ENCODE results near the gene CLDN18. TPM values are rescaled to one million over a fixed set of nuclear protein-coding genes. Genes with fewer than 3 reads are reported as not detected.

CLDN18 gene
- total and polyA plus RNA-seq, 2 experiments from 2014 or later = 0.19 TPM; not detected in 1

DNA sequence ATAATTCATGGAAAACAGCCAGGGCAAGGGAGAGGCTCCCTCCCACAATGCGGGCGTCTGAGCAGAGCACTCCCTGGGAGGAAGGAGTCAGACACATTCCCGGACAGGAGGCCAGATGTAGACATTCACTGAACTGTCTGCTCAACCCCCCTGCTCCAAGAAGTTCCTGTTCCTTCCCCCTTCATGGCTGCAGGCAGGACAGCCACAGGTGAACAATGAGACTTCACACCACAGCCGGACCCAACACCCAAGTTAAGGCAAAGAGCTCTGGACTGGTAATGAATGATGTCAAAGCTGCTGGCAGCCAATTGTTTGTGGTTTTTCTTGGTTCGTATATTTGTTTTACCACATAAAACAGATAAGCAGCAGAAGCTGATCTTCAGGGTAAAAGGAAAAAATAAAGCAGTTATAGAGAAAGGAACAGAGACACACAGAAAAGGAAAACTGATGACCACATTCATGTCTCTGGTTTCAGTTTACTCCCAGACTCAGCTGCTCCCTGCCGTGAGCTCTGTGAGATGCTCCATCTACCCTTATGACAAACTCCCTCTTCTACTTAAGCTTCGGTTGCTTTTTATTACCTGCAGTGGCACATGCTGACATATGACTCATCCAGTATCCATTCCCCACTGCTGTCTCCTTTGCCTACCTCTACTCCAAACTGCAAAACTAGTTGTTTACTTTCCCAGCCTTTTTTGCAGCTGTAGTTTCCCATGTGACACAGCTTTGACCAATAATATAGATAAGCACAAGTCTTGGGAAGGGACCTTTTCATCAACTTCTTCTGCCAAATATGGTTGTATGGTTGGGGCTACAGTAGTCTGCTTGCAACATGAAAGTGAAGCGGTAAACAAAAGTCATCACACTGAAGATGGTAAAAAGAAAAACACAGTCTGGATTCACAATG lies 72.4 kb downstream of the CLDN18 start:
- no peak for TF ChIP-seq STAT1 (IDR thresholded peaks at IDR 0.05; ENCODE audit: unreplicated experiment)
- TF ChIP-seq, protein P1, sequence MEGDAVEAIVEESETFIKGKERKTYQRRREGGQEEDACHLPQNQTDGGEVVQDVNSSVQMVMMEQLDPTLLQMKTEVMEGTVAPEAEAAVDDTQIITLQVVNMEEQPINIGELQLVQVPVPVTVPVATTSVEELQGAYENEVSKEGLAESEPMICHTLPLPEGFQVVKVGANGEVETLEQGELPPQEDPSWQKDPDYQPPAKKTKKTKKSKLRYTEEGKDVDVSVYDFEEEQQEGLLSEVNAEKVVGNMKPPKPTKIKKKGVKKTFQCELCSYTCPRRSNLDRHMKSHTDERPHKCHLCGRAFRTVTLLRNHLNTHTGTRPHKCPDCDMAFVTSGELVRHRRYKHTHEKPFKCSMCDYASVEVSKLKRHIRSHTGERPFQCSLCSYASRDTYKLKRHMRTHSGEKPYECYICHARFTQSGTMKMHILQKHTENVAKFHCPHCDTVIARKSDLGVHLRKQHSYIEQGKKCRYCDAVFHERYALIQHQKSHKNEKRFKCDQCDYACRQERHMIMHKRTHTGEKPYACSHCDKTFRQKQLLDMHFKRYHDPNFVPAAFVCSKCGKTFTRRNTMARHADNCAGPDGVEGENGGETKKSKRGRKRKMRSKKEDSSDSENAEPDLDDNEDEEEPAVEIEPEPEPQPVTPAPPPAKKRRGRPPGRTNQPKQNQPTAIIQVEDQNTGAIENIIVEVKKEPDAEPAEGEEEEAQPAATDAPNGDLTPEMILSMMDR (conservative IDR thresholded peaks at IDR 0.05; ENCODE audit: low read depth in 2 of 2) = no peak
- TF ChIP-seq ZNF331 (CRISPR knock-in tag; IDR thresholded peaks at IDR 0.05; ENCODE audit: low read depth) = no peak
- no peak for TF ChIP-seq EZH2 (IDR thresholded peaks at IDR 0.05; ENCODE audit: low read depth, unreplicated experiment)
- no peak for TF ChIP-seq EZH2phosphoT487 (IDR thresholded peaks at IDR 0.05; ENCODE audit: unreplicated experiment)
- no peak for TF ChIP-seq CREB1 (CRISPR knock-in tag; IDR thresholded peaks at IDR 0.05; ENCODE audit: low read depth)
- TF ChIP-seq, protein P2, sequence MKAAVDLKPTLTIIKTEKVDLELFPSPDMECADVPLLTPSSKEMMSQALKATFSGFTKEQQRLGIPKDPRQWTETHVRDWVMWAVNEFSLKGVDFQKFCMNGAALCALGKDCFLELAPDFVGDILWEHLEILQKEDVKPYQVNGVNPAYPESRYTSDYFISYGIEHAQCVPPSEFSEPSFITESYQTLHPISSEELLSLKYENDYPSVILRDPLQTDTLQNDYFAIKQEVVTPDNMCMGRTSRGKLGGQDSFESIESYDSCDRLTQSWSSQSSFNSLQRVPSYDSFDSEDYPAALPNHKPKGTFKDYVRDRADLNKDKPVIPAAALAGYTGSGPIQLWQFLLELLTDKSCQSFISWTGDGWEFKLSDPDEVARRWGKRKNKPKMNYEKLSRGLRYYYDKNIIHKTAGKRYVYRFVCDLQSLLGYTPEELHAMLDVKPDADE (IDR thresholded peaks at IDR 0.05) = no peak
- TF ChIP-seq JUNB (IDR thresholded peaks at IDR 0.05; ENCODE audit: unreplicated experiment) = no peak
- TF ChIP-seq, protein P3, sequence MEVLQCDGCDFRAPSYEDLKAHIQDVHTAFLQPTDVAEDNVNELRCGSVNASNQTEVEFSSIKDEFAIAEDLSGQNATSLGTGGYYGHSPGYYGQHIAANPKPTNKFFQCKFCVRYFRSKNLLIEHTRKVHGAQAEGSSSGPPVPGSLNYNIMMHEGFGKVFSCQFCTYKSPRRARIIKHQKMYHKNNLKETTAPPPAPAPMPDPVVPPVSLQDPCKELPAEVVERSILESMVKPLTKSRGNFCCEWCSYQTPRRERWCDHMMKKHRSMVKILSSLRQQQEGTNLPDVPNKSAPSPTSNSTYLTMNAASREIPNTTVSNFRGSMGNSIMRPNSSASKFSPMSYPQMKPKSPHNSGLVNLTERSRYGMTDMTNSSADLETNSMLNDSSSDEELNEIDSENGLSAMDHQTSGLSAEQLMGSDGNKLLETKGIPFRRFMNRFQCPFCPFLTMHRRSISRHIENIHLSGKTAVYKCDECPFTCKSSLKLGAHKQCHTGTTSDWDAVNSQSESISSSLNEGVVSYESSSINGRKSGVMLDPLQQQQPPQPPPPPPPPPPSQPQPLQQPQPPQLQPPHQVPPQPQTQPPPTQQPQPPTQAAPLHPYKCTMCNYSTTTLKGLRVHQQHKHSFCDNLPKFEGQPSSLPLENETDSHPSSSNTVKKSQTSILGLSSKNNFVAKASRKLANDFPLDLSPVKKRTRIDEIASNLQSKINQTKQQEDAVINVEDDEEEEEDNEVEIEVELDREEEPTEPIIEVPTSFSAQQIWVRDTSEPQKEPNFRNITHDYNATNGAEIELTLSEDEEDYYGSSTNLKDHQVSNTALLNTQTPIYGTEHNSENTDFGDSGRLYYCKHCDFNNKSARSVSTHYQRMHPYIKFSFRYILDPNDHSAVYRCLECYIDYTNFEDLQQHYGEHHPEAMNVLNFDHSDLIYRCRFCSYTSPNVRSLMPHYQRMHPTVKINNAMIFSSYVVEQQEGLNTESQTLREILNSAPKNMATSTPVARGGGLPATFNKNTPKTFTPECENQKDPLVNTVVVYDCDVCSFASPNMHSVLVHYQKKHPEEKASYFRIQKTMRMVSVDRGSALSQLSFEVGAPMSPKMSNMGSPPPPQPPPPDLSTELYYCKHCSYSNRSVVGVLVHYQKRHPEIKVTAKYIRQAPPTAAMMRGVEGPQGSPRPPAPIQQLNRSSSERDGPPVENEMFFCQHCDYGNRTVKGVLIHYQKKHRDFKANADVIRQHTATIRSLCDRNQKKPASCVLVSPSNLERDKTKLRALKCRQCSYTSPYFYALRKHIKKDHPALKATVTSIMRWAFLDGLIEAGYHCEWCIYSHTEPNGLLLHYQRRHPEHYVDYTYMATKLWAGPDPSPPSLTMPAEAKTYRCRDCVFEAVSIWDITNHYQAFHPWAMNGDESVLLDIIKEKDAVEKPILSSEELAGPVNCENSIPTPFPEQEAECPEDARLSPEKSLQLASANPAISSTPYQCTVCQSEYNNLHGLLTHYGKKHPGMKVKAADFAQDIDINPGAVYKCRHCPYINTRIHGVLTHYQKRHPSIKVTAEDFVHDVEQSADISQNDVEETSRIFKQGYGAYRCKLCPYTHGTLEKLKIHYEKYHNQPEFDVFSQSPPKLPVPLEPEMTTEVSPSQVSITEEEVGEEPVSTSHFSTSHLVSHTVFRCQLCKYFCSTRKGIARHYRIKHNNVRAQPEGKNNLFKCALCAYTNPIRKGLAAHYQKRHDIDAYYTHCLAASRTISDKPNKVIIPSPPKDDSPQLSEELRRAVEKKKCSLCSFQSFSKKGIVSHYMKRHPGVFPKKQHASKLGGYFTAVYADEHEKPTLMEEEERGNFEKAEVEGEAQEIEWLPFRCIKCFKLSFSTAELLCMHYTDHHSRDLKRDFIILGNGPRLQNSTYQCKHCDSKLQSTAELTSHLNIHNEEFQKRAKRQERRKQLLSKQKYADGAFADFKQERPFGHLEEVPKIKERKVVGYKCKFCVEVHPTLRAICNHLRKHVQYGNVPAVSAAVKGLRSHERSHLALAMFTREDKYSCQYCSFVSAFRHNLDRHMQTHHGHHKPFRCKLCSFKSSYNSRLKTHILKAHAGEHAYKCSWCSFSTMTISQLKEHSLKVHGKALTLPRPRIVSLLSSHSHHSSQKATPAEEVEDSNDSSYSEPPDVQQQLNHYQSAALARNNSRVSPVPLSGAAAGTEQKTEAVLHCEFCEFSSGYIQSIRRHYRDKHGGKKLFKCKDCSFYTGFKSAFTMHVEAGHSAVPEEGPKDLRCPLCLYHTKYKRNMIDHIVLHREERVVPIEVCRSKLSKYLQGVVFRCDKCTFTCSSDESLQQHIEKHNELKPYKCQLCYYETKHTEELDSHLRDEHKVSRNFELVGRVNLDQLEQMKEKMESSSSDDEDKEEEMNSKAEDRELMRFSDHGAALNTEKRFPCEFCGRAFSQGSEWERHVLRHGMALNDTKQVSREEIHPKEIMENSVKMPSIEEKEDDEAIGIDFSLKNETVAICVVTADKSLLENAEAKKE (CRISPR knock-in tag; IDR thresholded peaks at IDR 0.05) = no peak
- no peak for TF ChIP-seq NANOG (IDR thresholded peaks at IDR 0.05; ENCODE audit: borderline replicate concordance)
- TF ChIP-seq, protein P4, sequence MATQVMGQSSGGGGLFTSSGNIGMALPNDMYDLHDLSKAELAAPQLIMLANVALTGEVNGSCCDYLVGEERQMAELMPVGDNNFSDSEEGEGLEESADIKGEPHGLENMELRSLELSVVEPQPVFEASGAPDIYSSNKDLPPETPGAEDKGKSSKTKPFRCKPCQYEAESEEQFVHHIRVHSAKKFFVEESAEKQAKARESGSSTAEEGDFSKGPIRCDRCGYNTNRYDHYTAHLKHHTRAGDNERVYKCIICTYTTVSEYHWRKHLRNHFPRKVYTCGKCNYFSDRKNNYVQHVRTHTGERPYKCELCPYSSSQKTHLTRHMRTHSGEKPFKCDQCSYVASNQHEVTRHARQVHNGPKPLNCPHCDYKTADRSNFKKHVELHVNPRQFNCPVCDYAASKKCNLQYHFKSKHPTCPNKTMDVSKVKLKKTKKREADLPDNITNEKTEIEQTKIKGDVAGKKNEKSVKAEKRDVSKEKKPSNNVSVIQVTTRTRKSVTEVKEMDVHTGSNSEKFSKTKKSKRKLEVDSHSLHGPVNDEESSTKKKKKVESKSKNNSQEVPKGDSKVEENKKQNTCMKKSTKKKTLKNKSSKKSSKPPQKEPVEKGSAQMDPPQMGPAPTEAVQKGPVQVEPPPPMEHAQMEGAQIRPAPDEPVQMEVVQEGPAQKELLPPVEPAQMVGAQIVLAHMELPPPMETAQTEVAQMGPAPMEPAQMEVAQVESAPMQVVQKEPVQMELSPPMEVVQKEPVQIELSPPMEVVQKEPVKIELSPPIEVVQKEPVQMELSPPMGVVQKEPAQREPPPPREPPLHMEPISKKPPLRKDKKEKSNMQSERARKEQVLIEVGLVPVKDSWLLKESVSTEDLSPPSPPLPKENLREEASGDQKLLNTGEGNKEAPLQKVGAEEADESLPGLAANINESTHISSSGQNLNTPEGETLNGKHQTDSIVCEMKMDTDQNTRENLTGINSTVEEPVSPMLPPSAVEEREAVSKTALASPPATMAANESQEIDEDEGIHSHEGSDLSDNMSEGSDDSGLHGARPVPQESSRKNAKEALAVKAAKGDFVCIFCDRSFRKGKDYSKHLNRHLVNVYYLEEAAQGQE (IDR thresholded peaks at IDR 0.05; ENCODE audit: unreplicated experiment) = no peak
- no peak for TF ChIP-seq POLR2AphosphoS5 (IDR thresholded peaks at IDR 0.05; ENCODE audit: low read depth)
- no peak for TF ChIP-seq ZNF114 (CRISPR knock-in tag; IDR thresholded peaks at IDR 0.05)
- Mint-ChIP-seq H3K4me3 (no peak overlapping the region), H3K27ac (no peak overlapping the region), H3K9me3 (no peaks in the 10 kb centered on the region), H3K27me3 (ENCODE audit: insufficient read depth, low read depth, poor library complexity) (peaks cover 2% of the 10 kb centered on the region), H3K4me1 (no peaks in the 10 kb centered on the region; the same call in 2 of the 3 replicates), H3K36me3 (ENCODE audit: low read depth) (peaks cover 21% of the 10 kb centered on the region)
- no peak overlapping the region for H3K4me3 ChIP-seq
- H3K4me2 ChIP-seq = no peak overlapping the region
- H3K79me2 ChIP-seq (replicated peaks; ENCODE audit: insufficient read depth) = no peaks in the 10 kb centered on the region
- no peak overlapping the region for H2AFZ ChIP-seq
- no peak for ATAC-seq
- H4K20me1 ChIP-seq (replicated peaks; ENCODE audit: insufficient read depth) = no peaks in the 10 kb centered on the region
- no peaks in the 10 kb centered on the region for H3K27me3 ChIP-seq (ENCODE audit: insufficient read depth)
- no peaks in the 10 kb centered on the region for H3F3A ChIP-seq (replicated peaks; ENCODE audit: low read depth)
- no peaks in the 10 kb centered on the region; the same call in 1 of the 2 replicates for H3K36me3 ChIP-seq (ENCODE audit: insufficient read depth)
- no peaks in the 10 kb centered on the region for H3K4me1 ChIP-seq (ENCODE audit: insufficient read depth)
- no peaks in the 10 kb centered on the region for H3K9me2 ChIP-seq (ENCODE audit: insufficient read depth)
- H3K27ac ChIP-seq (ENCODE audit: low read depth) = no peak overlapping the region
- no peak for DNase-seq (ENCODE audit: low spot score)
